Endothelial cell of umbilical vein (primary cell): ENCODE data around the gene SATB1. TPM values are rescaled to one million over a fixed set of nuclear protein-coding genes. Genes with fewer than 3 reads are reported as not detected.

ENCODE experiments used
- BruUV-seq: library from RNA; stranded (reverse); fragments of 400-500 nt; replicated peaks from 2 replicates; lab custom pipeline; 2021; lab: Mats Ljungman, UMichigan
- CTCF ChIA-PET: fragments of 300-600, 350-600 bp; sonication (Branson Sonifier 250); formaldehyde crosslinking; loops from one replicate; lab custom pipeline; 2021; ENCODE audit warnings: antibody characterized with exemption, inconsistent platforms; lab: Charles Lee
- POLR2A ChIA-PET: fragments of 300-600, 350-600 bp; sonication (Branson Sonifier 250); formaldehyde crosslinking; loops from one replicate; lab custom pipeline; 2021; ENCODE audit warnings: antibody characterized with exemption, inconsistent platforms; lab: Charles Lee
- DNase-seq: peaks from one replicate; pipeline ENCODE4 v3.0.0-alpha.2; 2011; ENCODE audit warnings: low read depth, low spot score
- FAIRE-seq: peaks from 2 replicates; lab custom pipeline; 2011; peaks lifted over from hg19 to GRCh38; lab: Jason Lieb, UNC
- H2AFZ ChIP-seq: 2 replicates; pipeline ENCODE4 v1.6.0; 2012; ENCODE audit warnings: low read depth, low read length, control low read depth, inconsistent platforms
- H3K27ac ChIP-seq: 2 replicates; pipeline ENCODE4 v1.5.1; 2011; ENCODE audit warnings: low read depth, mild to moderate bottlenecking, control low read depth, low read length, moderate library complexity; ENCODE audit not compliant: insufficient read depth
- H3K27me3 ChIP-seq, 2 experiments: 2 replicates each; pipeline versions ENCODE4 v1.6.0 to v1.6.1; 2011; ENCODE audit warnings: low read length in 2 of 2, mixed read lengths in 1 of 2; ENCODE audit not compliant: control insufficient read depth in 2 of 2, insufficient read depth in 2 of 2
- H3K36me3 ChIP-seq, 2 experiments: 2 replicates in 1 of 2; 3 replicates in 1 of 2; pipeline ENCODE4 v1.5.1; 2011; ENCODE audit warnings: low read length in 2 of 2, mild to moderate bottlenecking in 1 of 2, moderate library complexity in 1 of 2; ENCODE audit not compliant: control insufficient read depth in 2 of 2, insufficient read depth in 2 of 2; ENCODE audit errors: extremely low read depth in 1 of 2
- H3K4me1 ChIP-seq: 3 replicates; pipeline ENCODE4 v1.5.1; 2011; ENCODE audit warnings: mild to moderate bottlenecking, low read length; ENCODE audit not compliant: control insufficient read depth, insufficient read depth; ENCODE audit errors: extremely low read depth
- H3K4me2 ChIP-seq: 2 replicates; pipeline ENCODE4 v1.6.1; 2011; ENCODE audit warnings: low read length, control low read depth, mixed read lengths; ENCODE audit not compliant: insufficient read depth
- H3K4me3 ChIP-seq, 3 experiments: fragments of 200-600 bp in 1 of 3; sonication (generic), shearing (Covaris generic) in 1 of 3; replicated peaks in 1 of 3; 2 replicates each; pipeline ENCODE4 v1.5.1; 2011 to 2016; ENCODE audit warnings: control low read depth in 3 of 3, low read length in 3 of 3, mild to moderate bottlenecking in 2 of 3, inconsistent platforms in 1 of 3, low read depth in 1 of 3, moderate library complexity in 1 of 3; ENCODE audit not compliant: insufficient read depth in 1 of 3
- H3K79me2 ChIP-seq: 2 replicates; pipeline ENCODE4 v1.6.0; 2012; ENCODE audit warnings: low read length, inconsistent platforms; ENCODE audit not compliant: control insufficient read depth, insufficient read depth
- H3K9ac ChIP-seq: replicated peaks from 2 replicates; pipeline ENCODE3; 2011; ENCODE audit warnings: low read length, control low read depth; ENCODE audit not compliant: insufficient read depth; ENCODE audit errors: extremely low read depth
- H3K9me1 ChIP-seq: replicated peaks from 3 replicates; pipeline ENCODE4 v1.6.0; 2011; ENCODE audit warnings: mild to moderate bottlenecking, low read length; ENCODE audit not compliant: control insufficient read depth, insufficient read depth; ENCODE audit errors: extremely low read depth
- H3K9me3 ChIP-seq: replicated peaks from 2 replicates; pipeline ENCODE4 v1.5.1; 2012; ENCODE audit warnings: low read length, inconsistent platforms; ENCODE audit not compliant: control insufficient read depth, insufficient read depth
- H4K20me1 ChIP-seq: replicated peaks from 2 replicates; pipeline ENCODE3; 2011; ENCODE audit warnings: mild to moderate bottlenecking, low read length; ENCODE audit not compliant: control insufficient read depth, insufficient read depth; ENCODE audit errors: extremely low read depth
- CTCF ChIP-seq, 2 donors: IDR thresholded peaks; 1 replicate in 1 of 2; 2 replicates in 1 of 2; pipeline ENCODE4 v1.5.1; 2011; ENCODE audit warnings: low read length in 2 of 2, mild to moderate bottlenecking in 2 of 2, moderate library complexity in 2 of 2, control low read depth in 1 of 2, inconsistent platforms in 1 of 2, low read depth in 1 of 2; ENCODE audit not compliant: insufficient read depth in 1 of 2; ENCODE audit errors: extremely low read depth in 1 of 2
- EZH2 ChIP-seq: IDR thresholded peaks from 2 replicates; pipeline ENCODE4 v1.6.1; 2012; ENCODE audit warnings: borderline replicate concordance, low read depth, mild to moderate bottlenecking, moderate library complexity, low read length, inconsistent platforms; ENCODE audit not compliant: severe bottlenecking
- FOS ChIP-seq: IDR thresholded peaks from 2 replicates; pipeline ENCODE4 v1.6.1; 2011; ENCODE audit warnings: mild to moderate bottlenecking, low read length, moderate library complexity, borderline replicate concordance; ENCODE audit not compliant: insufficient read depth
- GATA2 ChIP-seq: IDR thresholded peaks from 2 replicates; pipeline ENCODE4 v1.7.0; 2011; ENCODE audit warnings: low read depth, mild to moderate bottlenecking, moderate library complexity, mixed read lengths, low read length; ENCODE audit not compliant: insufficient read length, insufficient read depth
- JUN ChIP-seq: IDR thresholded peaks from 2 replicates; pipeline ENCODE4 v1.6.1; 2011; ENCODE audit warnings: borderline replicate concordance, low read depth; ENCODE audit not compliant: insufficient read length, insufficient read depth
- MYC ChIP-seq: IDR thresholded peaks from one replicate; pipeline ENCODE4 v1.6.1; 2011; ENCODE audit warnings: mild to moderate bottlenecking, low read depth, low read length
- POLR2A ChIP-seq: IDR thresholded peaks from 2 replicates; pipeline ENCODE4 v1.6.1; 2012; ENCODE audit warnings: low read depth, mild to moderate bottlenecking, control low read depth, low read length
- POLR2AphosphoS5 ChIP-seq: IDR thresholded peaks from 2 replicates; pipeline ENCODE4 v1.6.1; 2012; ENCODE audit warnings: low read depth, mild to moderate bottlenecking, control low read depth, low read length, moderate library complexity; ENCODE audit not compliant: insufficient read depth
- dilution Hi-C: fragments of 300-500 bp; cut with MboI; formaldehyde crosslinking; loops from one replicate; pipeline ENCODE4 v1.15.0; 2019; ENCODE audit warnings: low sequenced_read_pairs; ENCODE audit not compliant: extremely low pct_ligation_motif_present
- intact Hi-C: fragments of 100-400 bp; cut with micrococcal nuclease; formaldehyde crosslinking; loops from one replicate; pipeline ENCODE4 v1.10.0; 2022
- polyA plus RNA-seq, 4 experiments: library from polyadenylated mRNA; depleted of rRNA in 3 of 4; stranded (reverse) in 3 of 4; unstranded in 1 of 4; fragments of >200 nt; gene quantifications; 2 replicates each; pipeline versions ENCODE4 v1.2.1 to v1.2.3, GENCODE V29; 2011 to 2012; ENCODE audit warnings: missing spikeins in 1 of 4
- total RNA-seq: library from RNA; stranded (reverse); gene quantifications from 2 replicates; pipeline ENCODE4 v1.2.3, GENCODE V29; 2021

Gene SATB1
- total and polyA plus RNA-seq, 2 donors (not counting 3 experiments of a cell fraction or from before 2014, with no cell fraction given): 3.9 to 6.2 TPM

GRCh38 chr3:18338827-18339514, 86.2 kb downstream of the SATB1 start:
- dilution Hi-C loops (no loop called here), intact Hi-C loops (no loop called here)
- H3K9me1 ChIP-seq: no peaks in the 10 kb centered on the region
- H3K27ac ChIP-seq: no peak overlapping the region
- H3K4me3 ChIP-seq: no peak overlapping the region
- ChIA-PET POLR2A (no interaction called here), CTCF (no interaction called here)
- no TSS peak for BruUV-seq
- no peak overlapping the region for H3K9ac ChIP-seq
- no peaks in the 10 kb centered on the region for H3K9me3 ChIP-seq
- H3K27me3 ChIP-seq: no peaks in the 10 kb centered on the region
- FAIRE-seq (no peak), DNase-seq (no peak)
- no peak for TF ChIP-seq GATA2
- no peak for TF ChIP-seq POLR2A
- no peak for TF ChIP-seq CTCF (IDR thresholded peaks at IDR 0.05; ENCODE audit: extremely low read depth in 1 of 2, insufficient read depth in 1 of 2, low read depth in 1 of 2, low read length in 2 of 2)
- H4K20me1 ChIP-seq: no peaks in the 10 kb centered on the region
- H3K4me1 ChIP-seq: no peaks in the 10 kb centered on the region
- H3K79me2 ChIP-seq: no peaks in the 10 kb centered on the region
- no peak overlapping the region for H3K4me2 ChIP-seq
- no peak overlapping the region for H2AFZ ChIP-seq
- no peaks in the 10 kb centered on the region for H3K36me3 ChIP-seq

DNA sequence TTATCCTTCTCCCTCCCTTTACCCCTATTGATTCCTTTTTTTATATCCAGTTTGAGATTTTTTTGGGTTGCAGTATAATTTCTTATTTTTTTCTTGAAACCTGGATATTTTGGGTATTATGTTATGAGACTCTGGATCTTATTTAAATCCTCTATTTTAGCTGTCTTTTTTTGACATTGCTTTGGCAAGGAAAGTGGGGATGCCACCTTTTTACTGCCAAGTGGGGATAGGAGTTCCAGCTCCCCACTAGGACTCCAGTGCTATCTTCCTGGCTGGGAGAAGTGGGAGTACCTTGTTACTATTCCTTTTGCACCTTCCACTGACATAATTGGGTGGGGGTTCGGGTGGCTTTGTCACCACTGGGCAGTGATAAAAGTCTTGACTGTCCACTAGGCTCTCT, 87.9 kb downstream of the SATB1 start:
- TF ChIP-seq EZH2 (no peak), POLR2AphosphoS5 (no peak), JUN (no peak), MYC (no peak), GATA2 (no peak), FOS (no peak)
- Histone ChIP-seq H3K9me3 (no peaks in the 10 kb centered on the region), H3K27me3 (no peaks in the 10 kb centered on the region), H3K9me1 (no peaks in the 10 kb centered on the region), H3K27ac (no peak overlapping the region), H3K79me2 (no peaks in the 10 kb centered on the region), H3K9ac (no peak overlapping the region), H3K4me1 (no peaks in the 10 kb centered on the region), H3K4me3 (no peak overlapping the region), H4K20me1 (no peaks in the 10 kb centered on the region), H2AFZ (no peak overlapping the region), H3K4me2 (no peak overlapping the region), H3K36me3 (no peaks in the 10 kb centered on the region)
- ChIA-PET CTCF (no interaction called here), POLR2A (no interaction called here)
- intact Hi-C loops (no loop called here), dilution Hi-C loops (no loop called here)
- BruUV-seq: no TSS peak
- DNase-seq (no peak), FAIRE-seq (no peak)
